ENCODE results near the gene TMEM219. TPM values are rescaled to one million over a fixed set of nuclear protein-coding genes. Genes with fewer than 3 reads are reported as not detected.
"Not testable (repeated sequence)": the region's sequence is repeated elsewhere in the genome, so short reads cannot be mapped to it uniquely, and the experiment has no call there.

The TMEM219 gene
- total and polyA plus RNA-seq, 9 donors: 49.5 to 73.8 (median 61.7) TPM

- not testable (repeated sequence) for H3K9me3 ChIP-seq (replicated peaks; ENCODE audit: control insufficient read depth, low read depth, low read length); H3K36me3 ChIP-seq (ENCODE audit: control insufficient read depth, insufficient read depth, low read length); DNase-seq; H3K27ac ChIP-seq (ENCODE audit: low read length); H3K4me3 ChIP-seq (ENCODE audit: low read length)
- Histone ChIP-seq H3K4me1 (ENCODE audit: control insufficient read depth, insufficient read depth, low read length) (peaks cover 15% of the 10 kb centered on the region), H3K27me3 (ENCODE audit: control insufficient read depth, insufficient read depth, low read length) (peaks cover 46% of the 10 kb centered on the region)
- 32% methylated on average over 5 of the region's 14 CpGs for WGBS (ENCODE audit: insufficient coverage)
These were observed 50.7 kb downstream of the TMEM219 start for GRCh38 chr16:30012598-30012997.

DNA sequence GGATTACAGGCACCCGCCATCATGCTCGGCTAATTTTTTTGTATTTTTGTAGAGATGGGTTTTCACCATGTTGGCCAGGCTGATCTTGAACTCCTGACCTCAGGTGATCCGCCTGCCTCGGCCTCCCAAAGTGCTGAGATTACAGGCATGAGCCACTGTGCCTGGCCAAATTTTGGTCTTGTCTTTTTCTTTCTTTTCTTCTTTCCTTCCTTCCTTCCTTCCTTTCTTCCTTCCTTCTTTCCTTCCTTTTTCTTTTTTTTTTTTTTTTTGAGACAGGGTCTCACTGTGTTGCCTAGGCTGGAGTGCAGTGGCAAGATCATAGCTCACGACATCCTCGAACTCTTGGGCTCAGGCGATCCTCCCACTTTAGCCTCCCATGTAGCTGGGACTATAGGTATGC, 53.6 kb downstream of the TMEM219 start:
- H3K4me3 ChIP-seq (ENCODE audit: low read length); H3K9me3 ChIP-seq (replicated peaks; ENCODE audit: control insufficient read depth, low read depth, low read length); H3K27ac ChIP-seq (ENCODE audit: low read length); H3K36me3 ChIP-seq (ENCODE audit: control insufficient read depth, insufficient read depth, low read length); H3K4me1 ChIP-seq (ENCODE audit: control insufficient read depth, insufficient read depth, low read length); DNase-seq: not testable (repeated sequence)
- no CpG with 5 or more reads among the region's 7 CpGs for WGBS (ENCODE audit: insufficient coverage)
- peaks cover 26% of the 10 kb centered on the region for H3K27me3 ChIP-seq (ENCODE audit: control insufficient read depth, insufficient read depth, low read length)

DNA sequence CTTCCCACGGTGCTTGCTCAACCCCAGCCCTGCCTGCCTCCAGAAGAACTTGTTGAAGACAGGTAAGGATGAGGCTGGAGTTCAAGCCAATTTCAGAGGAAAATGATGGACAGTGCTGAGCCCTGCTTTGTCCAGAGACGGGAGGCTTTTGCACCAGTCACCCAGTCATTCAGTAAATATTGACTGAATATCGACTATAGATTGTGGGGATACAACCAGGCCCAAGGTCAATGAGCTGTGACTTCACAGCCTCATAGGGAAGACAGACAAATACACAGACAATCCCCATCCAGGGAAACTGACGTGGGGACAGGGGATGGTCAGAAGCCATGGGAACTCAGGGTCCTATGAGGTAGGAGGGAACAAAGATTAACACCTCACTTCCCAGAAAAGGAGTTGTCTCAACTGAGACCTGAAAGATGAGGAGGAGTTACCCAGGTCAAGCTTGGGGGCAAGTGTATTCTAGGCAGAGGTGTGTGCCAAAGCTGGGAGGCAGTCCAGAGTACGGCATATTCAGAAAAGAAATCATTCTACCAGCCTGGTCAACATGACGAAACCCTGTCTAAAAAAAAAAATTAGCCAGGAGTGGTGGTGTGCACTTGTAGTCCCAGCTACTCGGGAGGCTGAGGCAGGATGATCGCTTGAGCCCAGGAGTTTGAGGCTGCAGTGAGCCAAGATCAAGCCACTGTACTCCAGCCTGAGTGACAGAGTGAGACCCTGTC, 54.8 kb downstream of the TMEM219 start:
- no peaks in the 10 kb centered on the region for H3K9me3 ChIP-seq (replicated peaks; ENCODE audit: control insufficient read depth, low read depth, low read length)
- WGBS (ENCODE audit: insufficient coverage): 60% methylated on average over 1 of the region's 8 CpGs
- peaks cover 6% of the 10 kb centered on the region for H3K4me1 ChIP-seq (ENCODE audit: control insufficient read depth, insufficient read depth, low read length)
- peaks cover 24% of the 10 kb centered on the region for H3K27me3 ChIP-seq (ENCODE audit: control insufficient read depth, insufficient read depth, low read length)
- DNase-seq: no peak
- H3K36me3 ChIP-seq (ENCODE audit: control insufficient read depth, insufficient read depth, low read length): no peaks in the 10 kb centered on the region
- H3K4me3 ChIP-seq (ENCODE audit: low read length): no peak overlapping the region
- no peak overlapping the region for H3K27ac ChIP-seq (ENCODE audit: low read length)

DNA sequence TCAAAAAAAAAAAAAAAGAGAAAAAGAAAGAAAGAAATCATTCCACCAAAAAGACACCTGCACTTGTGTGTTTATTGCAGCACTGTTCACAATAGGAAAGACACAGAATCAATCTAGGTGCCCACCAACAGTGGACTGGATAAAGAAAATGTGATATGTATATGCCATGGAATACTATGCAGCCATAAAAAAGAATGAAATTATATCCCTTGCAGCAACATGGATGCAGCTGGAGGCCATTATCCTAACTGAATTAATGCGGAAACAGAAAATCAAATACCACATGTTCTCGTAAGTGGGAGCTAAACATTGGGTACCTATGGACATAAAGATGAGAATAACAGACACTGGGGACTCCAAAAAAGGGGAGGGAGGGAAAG, 55.4 kb downstream of the TMEM219 start:
- no peak overlapping the region for H3K4me3 ChIP-seq (ENCODE audit: low read length)
- WGBS (ENCODE audit: insufficient coverage): 100% methylated on average over 1 of the region's 2 CpGs
- no peak for DNase-seq
- H3K4me1 ChIP-seq (ENCODE audit: control insufficient read depth, insufficient read depth, low read length): peaks cover 7% of the 10 kb centered on the region
- H3K9me3 ChIP-seq (replicated peaks; ENCODE audit: control insufficient read depth, low read depth, low read length): no peaks in the 10 kb centered on the region
- no peaks in the 10 kb centered on the region for H3K36me3 ChIP-seq (ENCODE audit: control insufficient read depth, insufficient read depth, low read length)
- no peak overlapping the region for H3K27ac ChIP-seq (ENCODE audit: low read length)
- peaks cover 19% of the 10 kb centered on the region for H3K27me3 ChIP-seq (ENCODE audit: control insufficient read depth, insufficient read depth, low read length)

DNA sequence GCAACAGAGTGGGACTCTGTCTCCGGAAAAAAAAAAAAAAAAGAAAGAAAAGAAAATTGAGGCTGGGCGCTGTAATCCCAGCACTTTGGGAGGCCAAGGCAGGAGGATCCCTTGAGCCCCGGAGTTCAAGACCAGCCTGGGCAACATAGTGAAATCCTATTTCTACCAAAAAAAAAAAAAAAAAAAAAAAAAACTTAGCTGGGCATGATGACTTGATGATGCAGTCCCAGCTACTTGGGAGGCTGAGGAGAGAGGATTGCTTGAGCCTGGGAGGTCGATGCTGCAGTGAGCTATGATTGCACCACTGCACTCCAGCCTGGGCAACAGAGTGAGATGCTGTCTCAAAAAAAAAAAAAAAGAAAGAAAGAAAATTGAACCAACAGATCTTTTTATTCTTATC, 56.1 kb downstream of the TMEM219 start:
- H3K4me3 ChIP-seq (ENCODE audit: low read length); H3K36me3 ChIP-seq (ENCODE audit: control insufficient read depth, insufficient read depth, low read length); DNase-seq; H3K9me3 ChIP-seq (replicated peaks; ENCODE audit: control insufficient read depth, low read depth, low read length); H3K27ac ChIP-seq (ENCODE audit: low read length); H3K4me1 ChIP-seq (ENCODE audit: control insufficient read depth, insufficient read depth, low read length): not testable (repeated sequence)
- peaks cover 13% of the 10 kb centered on the region for H3K27me3 ChIP-seq (ENCODE audit: control insufficient read depth, insufficient read depth, low read length)
- WGBS (ENCODE audit: insufficient coverage): no CpG with 5 or more reads among the region's 4 CpGs

- Histone ChIP-seq H3K9me3 (replicated peaks; ENCODE audit: control insufficient read depth, low read depth, low read length) (no peaks in the 10 kb centered on the region), H3K27me3 (ENCODE audit: control insufficient read depth, insufficient read depth, low read length) (peaks cover 16% of the 10 kb centered on the region), H3K4me3 (ENCODE audit: low read length) (no peak overlapping the region), H3K27ac (ENCODE audit: low read length) (no peak overlapping the region), H3K4me1 (ENCODE audit: control insufficient read depth, insufficient read depth, low read length) (peaks cover 7% of the 10 kb centered on the region), H3K36me3 (ENCODE audit: control insufficient read depth, insufficient read depth, low read length) (no peaks in the 10 kb centered on the region)
- DNase-seq: no peak
- WGBS (ENCODE audit: insufficient coverage): 61% methylated on average over 2 of the region's 4 CpGs
These were observed 56.9 kb downstream of the TMEM219 start for GRCh38 chr16:30018731-30019158.

Other genes with a start within 250 kb of the TMEM219 start
- 0.18 TPM for gene C16orf54, start 216.1 kb upstream of the TMEM219 start, total RNA-seq
- gene C16orf54, start 216.1 kb upstream of the TMEM219 start, polyA plus RNA-seq (ENCODE audit: insufficient read depth in 1 of 8, insufficient read length in 8 of 8, low replicate concordance in 1 of 8): under 1 TPM; 0.15 to 0.35 (median 0.27) TPM
- gene ZG16, start 183.8 kb upstream of the TMEM219 start, total RNA-seq: not detected
- gene ZG16, start 183.8 kb upstream of the TMEM219 start, polyA plus RNA-seq (ENCODE audit: insufficient read depth in 1 of 8, insufficient read length in 8 of 8, low replicate concordance in 1 of 8): under 1 TPM in 2 of 8 donors, not detected in 6; 0.05 to 0.13 TPM
- gene KIF22, start 171.3 kb upstream of the TMEM219 start, total RNA-seq: 26.2 TPM
- gene KIF22, start 171.3 kb upstream of the TMEM219 start, polyA plus RNA-seq (ENCODE audit: insufficient read depth in 1 of 8, insufficient read length in 8 of 8, low replicate concordance in 1 of 8): 10 to 100 TPM; 29.2 to 43.0 (median 39.6) TPM
- gene MAZ, start 155.6 kb upstream of the TMEM219 start, total RNA-seq: 121 TPM
- gene MAZ, start 155.6 kb upstream of the TMEM219 start, polyA plus RNA-seq (ENCODE audit: insufficient read depth in 1 of 8, insufficient read length in 8 of 8, low replicate concordance in 1 of 8): 100 to 1,000 TPM; 236 to 314 (median 273) TPM
- gene PRRT2, start 149.9 kb upstream of the TMEM219 start, total RNA-seq: 8.3 TPM
- gene PRRT2, start 149.9 kb upstream of the TMEM219 start, polyA plus RNA-seq (ENCODE audit: insufficient read depth in 1 of 8, insufficient read length in 8 of 8, low replicate concordance in 1 of 8): 10 to 100 TPM; 11.9 to 28.5 (median 18.3) TPM
- 31.3 TPM for gene PAGR1, start 145.9 kb upstream of the TMEM219 start, total RNA-seq
- 10 to 100 TPM; 28.7 to 46.4 (median 33.5) TPM for gene PAGR1, start 145.9 kb upstream of the TMEM219 start, polyA plus RNA-seq (ENCODE audit: insufficient read depth in 1 of 8, insufficient read length in 8 of 8, low replicate concordance in 1 of 8)
- 21.5 TPM for gene MVP, start 141.6 kb upstream of the TMEM219 start, total RNA-seq
- 10 to 100 TPM; 14.5 to 30.0 (median 19.5) TPM for gene MVP, start 141.6 kb upstream of the TMEM219 start, polyA plus RNA-seq (ENCODE audit: insufficient read depth in 1 of 8, insufficient read length in 8 of 8, low replicate concordance in 1 of 8)
- gene CDIPT, start 98.9 kb upstream of the TMEM219 start, total RNA-seq: 29.0 TPM
- gene CDIPT, start 98.9 kb upstream of the TMEM219 start, polyA plus RNA-seq (ENCODE audit: insufficient read depth in 1 of 8, insufficient read length in 8 of 8, low replicate concordance in 1 of 8): 10 to 100 TPM; 36.2 to 52.8 (median 44.2) TPM
- gene SEZ6L2, start 62.5 kb upstream of the TMEM219 start, total RNA-seq: 1.1 TPM
- gene SEZ6L2, start 62.5 kb upstream of the TMEM219 start, polyA plus RNA-seq (ENCODE audit: insufficient read depth in 1 of 8, insufficient read length in 8 of 8, low replicate concordance in 1 of 8): 1 to 10 TPM; 2.2 to 8.4 (median 3.2) TPM
- gene ASPHD1, start 61.6 kb upstream of the TMEM219 start, total RNA-seq: 0.09 TPM
- gene ASPHD1, start 61.6 kb upstream of the TMEM219 start, polyA plus RNA-seq (ENCODE audit: insufficient read depth in 1 of 8, insufficient read length in 8 of 8, low replicate concordance in 1 of 8): 1 to 10 TPM in 2 of 8 donors, under 1 TPM in 6; 0.36 to 1.6 (median 0.63) TPM
- 4.3 TPM for gene KCTD13, start 35.9 kb upstream of the TMEM219 start, total RNA-seq
- gene KCTD13, start 35.9 kb upstream of the TMEM219 start, polyA plus RNA-seq (ENCODE audit: insufficient read depth in 1 of 8, insufficient read length in 8 of 8, low replicate concordance in 1 of 8): 10 to 100 TPM in 6 of 8 donors, 1 to 10 TPM in 2; 8.5 to 18.8 (median 12.2) TPM
- 28.0 TPM for gene TAOK2, start 11.8 kb downstream of the TMEM219 start, total RNA-seq
- 10 to 100 TPM; 30.8 to 43.3 (median 38.8) TPM for gene TAOK2, start 11.8 kb downstream of the TMEM219 start, polyA plus RNA-seq (ENCODE audit: insufficient read depth in 1 of 8, insufficient read length in 8 of 8, low replicate concordance in 1 of 8)
- gene HIRIP3, start 33.5 kb downstream of the TMEM219 start, total RNA-seq: 10.5 TPM
- 10 to 100 TPM; 14.5 to 18.5 (median 17.1) TPM for gene HIRIP3, start 33.5 kb downstream of the TMEM219 start, polyA plus RNA-seq (ENCODE audit: insufficient read depth in 1 of 8, insufficient read length in 8 of 8, low replicate concordance in 1 of 8)
- gene INO80E, start 34.2 kb downstream of the TMEM219 start, total RNA-seq: 32.9 TPM
- gene INO80E, start 34.2 kb downstream of the TMEM219 start, polyA plus RNA-seq (ENCODE audit: insufficient read depth in 1 of 8, insufficient read length in 8 of 8, low replicate concordance in 1 of 8): 10 to 100 TPM; 29.5 to 41.8 (median 36.5) TPM
- gene DOC2A, start 48.9 kb downstream of the TMEM219 start, total RNA-seq: 0.22 TPM
- gene DOC2A, start 48.9 kb downstream of the TMEM219 start, polyA plus RNA-seq (ENCODE audit: insufficient read depth in 1 of 8, insufficient read length in 8 of 8, low replicate concordance in 1 of 8): 1 to 10 TPM in 4 of 8 donors, under 1 TPM in 4; 0.66 to 1.8 (median 0.96) TPM
- not detected for gene C16orf92, start 61.1 kb downstream of the TMEM219 start, total RNA-seq
- not detected for gene C16orf92, start 61.1 kb downstream of the TMEM219 start, polyA plus RNA-seq (ENCODE audit: insufficient read depth in 1 of 8, insufficient read length in 8 of 8, low replicate concordance in 1 of 8)
- gene TLCD3B, start 69.2 kb downstream of the TMEM219 start, total RNA-seq: 0.40 TPM
- gene TLCD3B, start 69.2 kb downstream of the TMEM219 start, polyA plus RNA-seq (ENCODE audit: insufficient read depth in 1 of 8, insufficient read length in 8 of 8, low replicate concordance in 1 of 8): 1 to 10 TPM in 1 of 8 donors, under 1 TPM in 7; 0.25 to 1.7 (median 0.72) TPM
- gene ALDOA, start 103.7 kb downstream of the TMEM219 start, total RNA-seq: 1,578 TPM
- gene ALDOA, start 103.7 kb downstream of the TMEM219 start, polyA plus RNA-seq (ENCODE audit: insufficient read depth in 1 of 8, insufficient read length in 8 of 8, low replicate concordance in 1 of 8): 1,000 to 10,000 TPM; 1,252 to 2,647 (median 2,103) TPM
- gene PPP4C, start 113.9 kb downstream of the TMEM219 start, total RNA-seq: 39.4 TPM
- 10 to 100 TPM; 64.6 to 77.4 (median 70.4) TPM for gene PPP4C, start 113.9 kb downstream of the TMEM219 start, polyA plus RNA-seq (ENCODE audit: insufficient read depth in 1 of 8, insufficient read length in 8 of 8, low replicate concordance in 1 of 8)
- 0.31 TPM for gene TBX6, start 129.8 kb downstream of the TMEM219 start, total RNA-seq
- 1 to 10 TPM in 3 of 8 donors, under 1 TPM in 5; 0.18 to 1.3 (median 0.54) TPM for gene TBX6, start 129.8 kb downstream of the TMEM219 start, polyA plus RNA-seq (ENCODE audit: insufficient read depth in 1 of 8, insufficient read length in 8 of 8, low replicate concordance in 1 of 8)
- 13.9 TPM for gene YPEL3, start 134.1 kb downstream of the TMEM219 start, total RNA-seq
- 10 to 100 TPM; 22.3 to 45.8 (median 28.3) TPM for gene YPEL3, start 134.1 kb downstream of the TMEM219 start, polyA plus RNA-seq (ENCODE audit: insufficient read depth in 1 of 8, insufficient read length in 8 of 8, low replicate concordance in 1 of 8)
- gene GDPD3, start 151.5 kb downstream of the TMEM219 start, total RNA-seq: 3.3 TPM
- 1 to 10 TPM; 5.0 to 8.7 (median 6.1) TPM for gene GDPD3, start 151.5 kb downstream of the TMEM219 start, polyA plus RNA-seq (ENCODE audit: insufficient read depth in 1 of 8, insufficient read length in 8 of 8, low replicate concordance in 1 of 8)
- gene MAPK3, start 161.1 kb downstream of the TMEM219 start, total RNA-seq: 14.9 TPM
- gene MAPK3, start 161.1 kb downstream of the TMEM219 start, polyA plus RNA-seq (ENCODE audit: insufficient read depth in 1 of 8, insufficient read length in 8 of 8, low replicate concordance in 1 of 8): 10 to 100 TPM; 39.4 to 60.0 (median 43.1) TPM
- 4.7 TPM for gene CORO1A, start 221.5 kb downstream of the TMEM219 start, total RNA-seq
- gene CORO1A, start 221.5 kb downstream of the TMEM219 start, polyA plus RNA-seq (ENCODE audit: insufficient read depth in 1 of 8, insufficient read length in 8 of 8, low replicate concordance in 1 of 8): 10 to 100 TPM; 14.1 to 28.0 (median 20.5) TPM
- 81.7 TPM for gene BOLA2B, start 231.6 kb downstream of the TMEM219 start, total RNA-seq
- gene BOLA2B, start 231.6 kb downstream of the TMEM219 start, polyA plus RNA-seq (ENCODE audit: insufficient read depth in 1 of 8, insufficient read length in 8 of 8, low replicate concordance in 1 of 8): 10 to 100 TPM; 24.0 to 34.6 (median 30.5) TPM
- gene SLX1A, start 231.8 kb downstream of the TMEM219 start, total RNA-seq: 11.9 TPM
- 10 to 100 TPM; 11.1 to 27.3 (median 17.7) TPM for gene SLX1A, start 231.8 kb downstream of the TMEM219 start, polyA plus RNA-seq (ENCODE audit: insufficient read depth in 1 of 8, insufficient read length in 8 of 8, low replicate concordance in 1 of 8)
- gene SULT1A3, start 237.2 kb downstream of the TMEM219 start, total RNA-seq: 6.3 TPM
- 1 to 10 TPM; 2.2 to 6.5 (median 4.2) TPM for gene SULT1A3, start 237.2 kb downstream of the TMEM219 start, polyA plus RNA-seq (ENCODE audit: insufficient read depth in 1 of 8, insufficient read length in 8 of 8, low replicate concordance in 1 of 8)

All from muscle of leg (tissue), 11 donors.